Lower leg skin (tissue), 4 donors: ENCODE results near the gene STPG2. TPM values are rescaled to one million over a fixed set of nuclear protein-coding genes. Genes with fewer than 3 reads are reported as not detected.

Experiments
- DNase-seq, 2 donors: peaks; one replicate each; pipeline ENCODE4 v3.0.0-alpha.2; 2019; ENCODE audit warnings: low spot score in 2 of 2
- H3K4me3 ChIP-seq: fragments of 200-600 bp; sonication (generic); 2 replicates; pipeline ENCODE4 v1.5.1; 2017; ENCODE audit warnings: mild to moderate bottlenecking, low read depth; ENCODE audit not compliant: poor library complexity, severe bottlenecking
- POLR2A ChIP-seq, 2 donors: fragments of 450-650 bp; IDR thresholded peaks; one replicate each; pipeline ENCODE4 v1.6.1; 2016 to 2017; ENCODE audit warnings: antibody characterized with exemption in 2 of 2, mild to moderate bottlenecking in 1 of 2, moderate library complexity in 1 of 2
- WGBS, 2 donors: methylation state at CpG; one replicate each; pipeline ENCODE4 v1.1.5; 2018; 5-methylcytosine and 5-hydroxymethylcytosine counted together
- intact Hi-C: fragments of 100-400 bp; cut with DNase I; formaldehyde crosslinking; loops from one replicate; pipeline ENCODE4 v1.15.0; 2023; ENCODE audit warnings: low total_unique reads
- total RNA-seq, 4 donors: library from RNA; depleted of rRNA; stranded (reverse); fragments of >200 nt; gene quantifications; one replicate each; pipeline ENCODE4 v1.1.0, GENCODE V29; 2016
- TF ChIP-seq, protein P1 (sequence below), 3 donors: fragments of 450-650 bp; IDR thresholded peaks; one replicate each; pipeline ENCODE4 v1.5.1; 2016; ENCODE audit warnings: antibody characterized with exemption in 3 of 3, mild to moderate bottlenecking in 3 of 3, moderate library complexity in 2 of 3

STPG2 gene
- total RNA-seq, 4 donors from 2014 or later, result 0.21 to 0.84 (median 0.38) TPM

GRCh38 chr4:98110929-98111328, 32.3 kb downstream of the STPG2 start:
- 83 to 86% methylated on average over 2 of the region's 2 CpGs for WGBS, 2 donors
- TF ChIP-seq, protein P1, sequence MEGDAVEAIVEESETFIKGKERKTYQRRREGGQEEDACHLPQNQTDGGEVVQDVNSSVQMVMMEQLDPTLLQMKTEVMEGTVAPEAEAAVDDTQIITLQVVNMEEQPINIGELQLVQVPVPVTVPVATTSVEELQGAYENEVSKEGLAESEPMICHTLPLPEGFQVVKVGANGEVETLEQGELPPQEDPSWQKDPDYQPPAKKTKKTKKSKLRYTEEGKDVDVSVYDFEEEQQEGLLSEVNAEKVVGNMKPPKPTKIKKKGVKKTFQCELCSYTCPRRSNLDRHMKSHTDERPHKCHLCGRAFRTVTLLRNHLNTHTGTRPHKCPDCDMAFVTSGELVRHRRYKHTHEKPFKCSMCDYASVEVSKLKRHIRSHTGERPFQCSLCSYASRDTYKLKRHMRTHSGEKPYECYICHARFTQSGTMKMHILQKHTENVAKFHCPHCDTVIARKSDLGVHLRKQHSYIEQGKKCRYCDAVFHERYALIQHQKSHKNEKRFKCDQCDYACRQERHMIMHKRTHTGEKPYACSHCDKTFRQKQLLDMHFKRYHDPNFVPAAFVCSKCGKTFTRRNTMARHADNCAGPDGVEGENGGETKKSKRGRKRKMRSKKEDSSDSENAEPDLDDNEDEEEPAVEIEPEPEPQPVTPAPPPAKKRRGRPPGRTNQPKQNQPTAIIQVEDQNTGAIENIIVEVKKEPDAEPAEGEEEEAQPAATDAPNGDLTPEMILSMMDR (IDR thresholded peaks at IDR 0.05), result no peak
- no peak for TF ChIP-seq POLR2A (IDR thresholded peaks at IDR 0.05)
- intact Hi-C loops, result no loop called here
- DNase-seq, result no peak
- no peak overlapping the region for H3K4me3 ChIP-seq

DNA sequence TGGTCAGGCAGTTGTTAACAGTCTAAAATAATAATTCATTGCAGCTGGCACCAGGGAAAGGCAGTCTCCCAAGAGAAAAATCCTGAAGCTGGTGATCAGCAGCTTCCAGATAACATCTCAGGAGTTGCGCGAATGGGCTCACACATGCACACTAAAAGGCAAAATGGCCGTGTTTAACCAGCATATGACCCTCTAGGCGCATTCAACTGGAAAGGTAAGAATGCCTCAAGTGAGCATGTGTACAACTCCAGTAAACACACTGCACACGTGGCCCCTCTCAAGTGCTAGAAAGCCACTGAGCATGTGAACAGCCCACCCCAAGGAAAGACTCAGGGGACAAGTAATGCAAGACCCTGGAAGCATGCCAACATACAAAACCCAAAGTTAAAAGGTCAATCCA, 33.1 kb downstream of the STPG2 start:
- DNase-seq, result no peak
- no peak for TF ChIP-seq POLR2A (IDR thresholded peaks at IDR 0.05)
- TF ChIP-seq, protein P1 (IDR thresholded peaks at IDR 0.05), result no peak
- intact Hi-C loops, result no loop called here
- no peak overlapping the region for H3K4me3 ChIP-seq
- WGBS, 2 donors, result 52 to 67% methylated on average over 5 of the region's 5 CpGs

- WGBS, 2 donors, result 69 to 79% methylated on average over 1 of the region's 1 CpG
- TF ChIP-seq, protein P1 (IDR thresholded peaks at IDR 0.05), result no peak
- no peak for TF ChIP-seq POLR2A (IDR thresholded peaks at IDR 0.05)
- no peak for DNase-seq
- intact Hi-C loops, result no loop called here
- no peak overlapping the region for H3K4me3 ChIP-seq
These were observed 40.6 kb downstream of the STPG2 start for GRCh38 chr4:98102660-98103059.

DNA sequence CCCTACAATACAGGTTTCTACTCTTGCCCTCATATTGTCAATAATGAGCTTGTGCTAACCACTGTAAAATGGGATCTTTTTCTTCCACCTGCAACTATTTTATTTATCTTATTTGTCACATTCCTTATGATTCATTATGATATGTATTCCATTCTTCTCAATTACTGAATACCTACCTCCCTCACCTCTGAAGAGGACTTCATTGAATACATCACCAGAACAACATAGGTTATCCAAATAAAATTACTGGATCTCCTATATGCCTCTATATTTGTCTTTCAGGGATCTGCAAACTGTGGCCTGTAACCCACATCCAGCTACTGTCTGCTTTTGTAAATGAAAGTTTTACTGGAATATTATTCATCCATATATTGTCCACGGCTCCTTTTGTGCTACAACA, 41.3 kb downstream of the STPG2 start:
- no peak for DNase-seq
- no peak overlapping the region for H3K4me3 ChIP-seq
- TF ChIP-seq, protein P1 (IDR thresholded peaks at IDR 0.05), result no peak
- TF ChIP-seq POLR2A (IDR thresholded peaks at IDR 0.05), result no peak
- 38 to 47% methylated on average over 1 of the region's 1 CpG for WGBS, 2 donors
- intact Hi-C loops, result no loop called here

GRCh38 chr4:98098764-98099163, 44.5 kb downstream of the STPG2 start:
- TF ChIP-seq, protein P1 (IDR thresholded peaks at IDR 0.05), result no peak
- TF ChIP-seq POLR2A (IDR thresholded peaks at IDR 0.05), result no peak
- intact Hi-C loops, result no loop called here
- H3K4me3 ChIP-seq, result no peak overlapping the region
- no peak for DNase-seq

GRCh38 chr4:98094118-98094517, 49.2 kb downstream of the STPG2 start:
- intact Hi-C loops, result no loop called here
- TF ChIP-seq, protein P1 (IDR thresholded peaks at IDR 0.05), result no peak
- no peak for TF ChIP-seq POLR2A (IDR thresholded peaks at IDR 0.05)
- WGBS, 2 donors, result 80 to 100% methylated on average over 2 of the region's 2 CpGs
- H3K4me3 ChIP-seq, result no peak overlapping the region
- no peak for DNase-seq
